Caco-2 (cell line): ENCODE data around the gene FRY. TPM values are rescaled to one million over a fixed set of nuclear protein-coding genes. Genes with fewer than 3 reads are reported as not detected.

Source experiments
- BruUV-seq: library from RNA; stranded (reverse); fragments of 400-500 nt; replicated peaks from 2 replicates; lab custom pipeline; 2021; lab: Mats Ljungman, UMichigan
- CTCF ChIA-PET: fragments of 300-600 bp; sonication (Branson Sonifier 250); formaldehyde crosslinking; loops from one replicate; lab custom pipeline; 2022; ENCODE audit warnings: antibody characterized with exemption; lab: Charles Lee
- POLR2A ChIA-PET: fragments of 300-600 bp; sonication (Branson Sonifier 250); formaldehyde crosslinking; loops from one replicate; lab custom pipeline; 2022; ENCODE audit warnings: antibody characterized with exemption; lab: Charles Lee
- DNase-seq, 2 experiments: peaks; one replicate each; pipeline versions ENCODE4 v3.0.0 to v3.0.0-alpha.2; 2020 to 2022
- H3K27me3 ChIP-seq: replicated peaks from 2 replicates; pipeline ENCODE4 v1.6.0; 2011; ENCODE audit warnings: low read length; ENCODE audit not compliant: control insufficient read depth, insufficient read depth
- H3K36me3 ChIP-seq: 2 replicates; pipeline ENCODE4 v1.5.1; 2011; ENCODE audit warnings: low read length; ENCODE audit not compliant: control insufficient read depth, insufficient read depth
- H3K4me1 ChIP-seq: fragments of 250-450 bp; sonication (Bioruptor Pico); 2 replicates; pipeline ENCODE4 v1.5.1; 2020; ENCODE audit warnings: mild to moderate bottlenecking
- H3K4me3 ChIP-seq: 2 replicates; pipeline ENCODE4 v1.5.1; 2011; ENCODE audit warnings: low read depth, mild to moderate bottlenecking, control low read depth, low read length
- H3K9me3 ChIP-seq: fragments of 250-450 bp; sonication (Bioruptor Pico); 2 replicates; pipeline ENCODE4 v1.5.1; 2020; ENCODE audit warnings: mild to moderate bottlenecking, moderate library complexity
- H3K27ac Mint-ChIP-seq: one replicate; pipeline ENCODE4 v1.8.0; 2022; ENCODE audit warnings: mixed read lengths; ENCODE audit not compliant: unreplicated experiment
- H3K27me3 Mint-ChIP-seq: one replicate; pipeline ENCODE4 v1.8.0; 2022; ENCODE audit warnings: mixed read lengths; ENCODE audit not compliant: insufficient read depth, unreplicated experiment
- H3K36me3 Mint-ChIP-seq: one replicate; pipeline ENCODE4 v1.8.0; 2022; ENCODE audit warnings: mild to moderate bottlenecking, mixed read lengths; ENCODE audit not compliant: insufficient read depth, unreplicated experiment
- H3K4me1 Mint-ChIP-seq: one replicate; pipeline ENCODE4 v1.8.0; 2022; ENCODE audit warnings: low read depth, mixed read lengths; ENCODE audit not compliant: unreplicated experiment
- H3K4me3 Mint-ChIP-seq: one replicate; pipeline ENCODE4 v1.8.0; 2022; ENCODE audit warnings: mild to moderate bottlenecking, moderate library complexity, mixed read lengths; ENCODE audit not compliant: unreplicated experiment
- H3K9me3 Mint-ChIP-seq: one replicate; pipeline ENCODE4 v1.8.0; 2022; ENCODE audit warnings: mixed read lengths; ENCODE audit not compliant: unreplicated experiment
- CTCF ChIP-seq, 2 experiments: fragments of 200-600 bp in 1 of 2; IDR thresholded peaks; 1 replicate in 1 of 2; 2 replicates in 1 of 2; pipeline versions ENCODE4 v1.5.1 to v1.8.0; 2011 to 2022; ENCODE audit warnings: antibody characterized with exemption in 1 of 2, control low read depth in 1 of 2, inconsistent platforms in 1 of 2, low read depth in 1 of 2, low read length in 1 of 2, mild to moderate bottlenecking in 1 of 2, moderate library complexity in 1 of 2; ENCODE audit not compliant: insufficient read depth in 1 of 2, severe bottlenecking in 1 of 2, unreplicated experiment in 1 of 2
- intact Hi-C: fragments of 100-400 bp; cut with micrococcal nuclease; formaldehyde crosslinking; loops from one replicate; pipeline ENCODE4 v1.10.0; 2022; ENCODE audit not compliant: unreplicated experiment
- total RNA-seq: library from RNA; stranded (reverse); gene quantifications from 2 replicates; pipeline ENCODE4 v1.2.3, GENCODE V29; 2022

FRY gene
- total RNA-seq, 1 experiment from 2014 or later, result 118 TPM

GRCh38 chr13:32044446-32044845 lies 12.9 kb downstream of the FRY start:
- no peak for DNase-seq
- Histone ChIP-seq H3K4me3 (no peak overlapping the region), H3K27me3 (no peaks in the 10 kb centered on the region), H3K4me1 (peaks cover 18% of the 10 kb centered on the region), H3K36me3 (no peaks in the 10 kb centered on the region), H3K9me3 (no peaks in the 10 kb centered on the region)
- ChIA-PET POLR2A (no interaction called here), CTCF (no interaction called here)
- no peak for TF ChIP-seq CTCF (IDR thresholded peaks at IDR 0.05; ENCODE audit: insufficient read depth in 1 of 2, low read depth in 1 of 2, low read length in 1 of 2, severe bottlenecking in 1 of 2, unreplicated experiment in 1 of 2)
- intact Hi-C loops, result no loop called here
- Mint-ChIP-seq H3K4me1 (peaks cover 13% of the 10 kb centered on the region), H3K27ac (no peak overlapping the region), H3K36me3 (peaks cover 10% of the 10 kb centered on the region), H3K27me3 (no peaks in the 10 kb centered on the region), H3K4me3 (no peak overlapping the region), H3K9me3 (no peaks in the 10 kb centered on the region)
- no TSS peak for BruUV-seq

- Histone ChIP-seq H3K27me3 (no peaks in the 10 kb centered on the region), H3K36me3 (no peaks in the 10 kb centered on the region), H3K9me3 (no peaks in the 10 kb centered on the region), H3K4me1 (peaks cover 18% of the 10 kb centered on the region), H3K4me3 (no peak overlapping the region)
- Mint-ChIP-seq H3K27me3 (no peaks in the 10 kb centered on the region), H3K4me1 (peaks cover 13% of the 10 kb centered on the region), H3K36me3 (peaks cover 10% of the 10 kb centered on the region), H3K9me3 (no peaks in the 10 kb centered on the region), H3K4me3 (no peak overlapping the region), H3K27ac (no peak overlapping the region)
- no peak for TF ChIP-seq CTCF (IDR thresholded peaks at IDR 0.05; ENCODE audit: insufficient read depth in 1 of 2, low read depth in 1 of 2, low read length in 1 of 2, severe bottlenecking in 1 of 2, unreplicated experiment in 1 of 2)
- ChIA-PET POLR2A (no interaction called here), CTCF (interaction anchor here (1.3 kb wide), 1 partner anchor 136 kb away, joined by 3 read pairs; no protein-coding TSS in a partner anchor)
- BruUV-seq, result no TSS peak
- DNase-seq, result no peak
- intact Hi-C loops, result no loop called here
Measured at GRCh38 chr13:32045537-32045936, 14.0 kb downstream of the FRY start.

GRCh38 chr13:32045982-32046785 lies 14.6 kb downstream of the FRY start:
- peak overlapping the region; percentile 74 for H3K27ac Mint-ChIP-seq
- Histone ChIP-seq H3K9me3 (no peaks in the 10 kb centered on the region), H3K4me1 (peaks cover 18% of the 10 kb centered on the region), H3K4me3 (no peak overlapping the region), H3K36me3 (no peaks in the 10 kb centered on the region), H3K27me3 (no peaks in the 10 kb centered on the region)
- H3K27me3 Mint-ChIP-seq, result no peaks in the 10 kb centered on the region
- intact Hi-C loops, result loop anchor here (1.0 kb wide), 1 partner anchor 13 kb away; no protein-coding TSS in a partner anchor
- peaks cover 10% of the 10 kb centered on the region for H3K36me3 Mint-ChIP-seq
- DNase-seq, result peak in 1 of 2 experiments; percentile 21
- CTCF ChIA-PET, result interaction anchor here (1.3 kb wide), 1 partner anchor 136 kb away, joined by 3 read pairs; no protein-coding TSS in a partner anchor
- POLR2A ChIA-PET, result no interaction called here
- H3K9me3 Mint-ChIP-seq, result no peaks in the 10 kb centered on the region
- no peak for TF ChIP-seq CTCF (IDR thresholded peaks at IDR 0.05; ENCODE audit: insufficient read depth in 1 of 2, low read depth in 1 of 2, low read length in 1 of 2, severe bottlenecking in 1 of 2, unreplicated experiment in 1 of 2)
- H3K4me3 Mint-ChIP-seq, result no peak overlapping the region
- peaks cover 13% of the 10 kb centered on the region for H3K4me1 Mint-ChIP-seq
- no TSS peak for BruUV-seq
